GM18868 (cell line): ENCODE measurements around the gene SMG6.

Source experiments
- ATAC-seq: cut with Tn5 transposase; IDR thresholded peaks from one replicate; pipeline ENCODE4 v1.9.1; 2021; ENCODE audit warnings: mild to moderate bottlenecking, moderate library complexity; ENCODE audit not compliant: unreplicated experiment

The SMG6 gene

DNA sequence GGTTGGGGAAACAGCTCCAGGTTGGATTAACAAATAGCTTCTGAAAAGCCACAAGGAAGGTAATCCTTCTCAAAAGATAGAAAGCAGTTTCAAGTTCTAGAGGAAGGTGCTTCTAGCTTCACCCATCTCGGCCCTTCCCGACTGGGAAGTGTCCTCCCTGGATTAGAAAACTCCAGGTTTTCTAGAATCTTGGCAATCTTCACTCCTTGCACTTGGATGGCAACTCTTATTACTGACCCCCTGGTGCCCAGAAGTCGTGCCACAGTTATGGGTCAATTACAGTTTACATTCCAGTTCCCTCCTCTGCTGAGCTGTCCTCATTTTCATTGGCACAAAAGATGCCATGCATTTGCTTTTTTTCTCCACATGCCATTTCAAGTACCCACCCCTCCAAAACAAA lies 65.6 kb downstream of the SMG6 start:
- ATAC-seq, result no peak

GRCh38 chr17:2237521-2237921 lies 66.1 kb downstream of the SMG6 start:
- no peak for ATAC-seq

- ATAC-seq, result no peak
Observed at GRCh38 chr17:2235792-2236366, 67.7 kb downstream of the SMG6 start.

DNA sequence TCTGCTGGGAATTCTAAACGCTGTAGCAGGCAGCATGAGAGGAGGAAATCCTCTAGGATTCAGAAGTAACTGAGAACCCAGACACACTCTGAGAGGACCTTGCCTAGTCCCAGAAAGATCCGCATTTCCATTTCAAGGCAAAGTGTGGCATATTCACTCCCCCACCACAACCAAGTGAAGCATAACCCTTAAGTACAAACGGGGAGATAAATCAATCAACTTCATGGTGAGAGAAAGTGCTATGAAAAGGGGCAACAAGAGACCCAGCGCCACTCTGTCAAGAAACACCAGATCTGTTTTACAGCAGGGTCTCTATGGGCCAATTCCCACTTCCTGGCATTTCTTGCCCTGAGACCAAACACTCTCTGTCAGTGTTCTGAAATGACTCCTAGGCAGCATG lies 68.3 kb downstream of the SMG6 start:
- ATAC-seq, result no peak

GRCh38 chr17:2233441-2233947 lies 70.1 kb downstream of the SMG6 start:
- ATAC-seq, result no peak

GRCh38 chr17:2232244-2232638 lies 71.3 kb downstream of the SMG6 start:
- no peak for ATAC-seq

- no peak for ATAC-seq
Observed at GRCh38 chr17:2230877-2231276, 72.7 kb downstream of the SMG6 start.

DNA sequence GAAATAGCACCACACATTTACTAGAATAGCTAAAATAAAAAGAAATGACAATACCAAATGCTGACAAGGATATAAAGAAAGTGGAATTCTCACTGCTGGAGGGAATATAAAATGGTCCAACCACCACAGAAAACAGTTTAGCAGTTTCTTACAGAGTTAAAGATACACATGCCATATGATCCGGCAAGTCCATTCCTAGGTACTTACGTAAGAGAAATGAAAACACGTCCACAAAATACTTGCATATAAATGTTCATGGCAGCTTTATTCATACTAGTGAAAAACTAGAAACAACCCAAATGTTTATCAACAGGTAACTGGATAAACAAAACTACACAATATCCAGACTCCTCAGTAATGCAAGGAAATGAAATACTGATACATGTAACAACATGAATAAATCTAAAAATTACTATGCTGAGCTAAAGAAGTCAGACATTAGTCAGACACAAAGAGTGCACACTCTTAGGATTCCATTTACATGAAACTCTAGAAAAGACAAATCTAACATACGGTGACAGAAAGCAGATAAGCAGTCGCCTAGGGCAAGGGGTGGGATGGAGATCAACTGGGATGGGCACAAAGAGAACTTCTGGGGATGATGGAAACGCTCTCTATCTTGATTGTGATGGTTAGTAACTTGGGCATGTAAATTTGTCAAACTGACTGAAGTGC lies 76.4 kb downstream of the SMG6 start:
- ATAC-seq, result no peak

DNA sequence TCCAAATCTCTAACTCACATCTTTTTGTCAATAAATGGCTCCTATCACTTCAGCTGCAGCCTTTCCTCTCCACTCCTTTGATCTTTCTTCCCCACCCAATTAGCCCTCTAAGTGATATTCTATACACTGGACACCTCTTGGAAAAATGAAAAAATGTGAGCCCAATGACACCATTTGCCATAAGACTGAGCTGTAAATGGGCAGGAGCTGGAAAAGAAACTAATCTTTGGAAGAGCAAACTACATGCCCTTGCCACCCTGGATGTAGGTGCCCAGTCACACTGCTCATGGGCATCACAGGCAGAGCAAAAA lies 80.0 kb downstream of the SMG6 start:
- no peak for ATAC-seq

- ATAC-seq, result peak; percentile 41
Observed at GRCh38 chr17:2222901-2223616, 80.5 kb downstream of the SMG6 start.

DNA sequence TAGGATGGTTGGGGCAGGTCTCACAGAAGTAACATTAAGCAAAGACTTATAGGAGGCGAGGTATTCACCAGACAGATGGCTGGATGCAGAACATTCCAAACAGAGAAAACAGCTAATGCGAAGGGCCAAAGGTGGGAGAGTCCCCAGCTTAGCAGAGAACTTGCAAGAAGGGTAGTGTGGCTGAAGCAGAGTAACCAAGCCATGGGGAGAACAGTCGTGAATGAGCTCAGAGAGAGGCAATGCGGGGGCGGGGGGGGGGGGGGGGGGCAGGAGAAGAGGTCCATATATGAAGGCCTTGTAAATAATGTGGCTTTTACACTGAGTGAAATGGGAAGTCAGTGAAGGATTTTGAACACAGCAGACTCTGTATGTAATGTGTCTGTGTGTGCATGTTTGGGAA lies 81.3 kb downstream of the SMG6 start:
- no peak for ATAC-seq

DNA sequence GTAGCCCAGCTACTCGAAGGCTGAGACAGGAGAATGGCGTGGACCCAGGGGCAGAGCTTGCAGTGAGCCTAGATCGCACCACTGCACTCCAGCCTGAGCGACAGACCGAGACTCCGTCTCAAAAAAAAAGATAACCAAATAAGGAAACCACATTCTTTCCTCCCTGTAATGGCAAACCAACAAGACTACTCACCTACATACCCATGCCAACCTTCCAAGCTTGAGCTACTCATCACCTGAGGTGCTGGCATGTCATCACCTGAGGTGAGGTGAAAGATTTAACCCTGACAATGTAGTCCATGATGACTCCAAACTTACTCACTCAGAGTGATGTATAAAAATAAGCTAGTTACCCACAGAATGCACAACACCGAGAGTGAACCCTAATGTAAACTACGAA lies 85.2 kb downstream of the SMG6 start:
- no peak for ATAC-seq

DNA sequence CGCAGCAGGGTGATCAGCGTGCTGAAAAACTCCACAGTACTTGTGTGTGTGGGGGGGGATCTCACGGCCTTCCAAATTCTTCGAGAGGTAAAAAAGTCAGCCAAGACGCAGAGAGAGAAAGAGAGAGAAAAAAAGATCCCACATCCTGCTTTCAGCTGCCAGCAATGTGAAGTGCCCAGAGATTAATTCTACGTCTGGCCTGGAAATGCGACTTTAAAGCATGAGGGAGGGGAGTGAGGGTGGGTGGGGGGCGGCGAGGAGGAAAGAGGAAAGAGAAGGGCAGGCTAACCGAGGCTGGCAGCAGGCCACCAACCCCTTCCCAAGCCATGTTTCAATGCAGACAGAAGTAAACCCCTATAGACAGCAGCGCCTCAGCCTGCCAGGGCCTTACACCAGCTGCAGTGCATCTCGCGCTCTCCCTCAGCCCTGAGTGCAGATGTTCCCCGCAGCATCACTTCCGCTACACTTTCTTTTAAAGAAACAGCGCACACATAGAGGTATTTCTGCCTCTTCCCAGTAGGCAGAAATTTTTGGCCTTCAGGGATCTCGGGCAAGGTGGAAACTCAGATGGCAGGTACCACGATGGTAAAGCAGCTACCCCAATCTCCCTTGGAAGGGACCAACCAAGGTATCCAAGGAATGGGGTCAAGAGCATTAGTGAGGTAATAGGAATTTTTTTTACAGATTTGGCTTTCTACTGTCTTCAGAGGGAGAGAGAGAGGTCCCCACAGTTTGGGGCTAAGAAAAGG lies 87.8 kb downstream of the SMG6 start:
- ATAC-seq, result peak; percentile 77

GRCh38 chr17:2214929-2215615 lies 88.5 kb downstream of the SMG6 start:
- ATAC-seq, result no peak

- ATAC-seq, result no peak
Observed at GRCh38 chr17:2214047-2214928, 89.3 kb downstream of the SMG6 start.

- ATAC-seq, result no peak
Observed at GRCh38 chr17:2213291-2213960, 90.2 kb downstream of the SMG6 start.

- ATAC-seq, result no peak
Observed at GRCh38 chr17:2212400-2212981, 91.1 kb downstream of the SMG6 start.

DNA sequence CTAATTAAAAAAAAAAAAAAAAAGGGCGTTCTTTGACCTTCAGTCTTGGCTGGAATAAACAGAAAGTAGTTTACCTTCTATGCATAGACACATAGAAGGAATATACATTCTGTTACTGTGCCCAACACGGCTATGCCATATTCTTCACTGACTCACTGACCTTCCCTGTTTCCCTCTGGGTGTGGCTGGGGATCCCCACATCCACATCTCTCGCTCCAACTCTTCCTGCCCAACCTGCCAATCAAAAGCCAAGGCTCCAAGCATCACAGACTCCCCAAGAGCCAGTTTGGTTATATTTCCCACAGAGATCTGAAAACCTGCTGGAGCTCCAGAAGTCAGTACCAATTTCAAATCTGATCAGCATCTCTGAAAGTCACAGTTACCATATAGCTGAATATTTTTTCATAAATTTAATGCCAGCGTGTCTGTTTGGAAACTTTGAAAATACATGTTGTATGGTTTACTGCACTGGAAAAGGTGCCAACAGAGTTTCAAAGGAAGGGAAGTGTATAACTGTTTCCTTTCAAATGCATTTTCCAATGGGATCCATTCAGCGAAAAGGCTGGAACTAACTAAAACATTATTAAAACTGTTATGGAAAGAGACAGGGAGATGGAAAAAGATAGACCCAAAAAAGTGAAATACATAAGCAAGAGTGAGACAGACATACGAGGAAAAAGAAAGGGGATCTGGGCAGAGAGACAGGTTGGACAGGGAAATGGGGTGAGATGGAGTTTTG lies 91.8 kb downstream of the SMG6 start:
- no peak for ATAC-seq
